AG08395 (cell line): ENCODE results near the gene ANTKMT.

Source experiments
- DNase-seq: peaks from one replicate; pipeline ENCODE4 v3.0.0; 2012; ENCODE audit warnings: mixed read lengths, low spot score

Gene ANTKMT

GRCh38 chr16:764848-765487, 44.0 kb downstream of the ANTKMT start:
- no peak for DNase-seq

- DNase-seq = no peak
These were observed 44.5 kb downstream of the ANTKMT start for GRCh38 chr16:765488-765865.

- DNase-seq = no peak
These were observed 45.3 kb downstream of the ANTKMT start for GRCh38 chr16:766008-766819.

- DNase-seq = no peak
These were observed 46.1 kb downstream of the ANTKMT start for GRCh38 chr16:766820-767640.

- DNase-seq = no peak
These were observed 46.8 kb downstream of the ANTKMT start for GRCh38 chr16:767743-768235.

- no peak for DNase-seq
These were observed 47.5 kb downstream of the ANTKMT start for GRCh38 chr16:768428-768827.

- no peak for DNase-seq
These were observed 48.3 kb downstream of the ANTKMT start for GRCh38 chr16:769184-769784.

GRCh38 chr16:769934-770333, 49.0 kb downstream of the ANTKMT start:
- DNase-seq = no peak

- DNase-seq = no peak
These were observed 49.5 kb downstream of the ANTKMT start for GRCh38 chr16:770411-770810.
